Lung (tissue), 12 donors: ENCODE data around the gene POFUT1. TPM values are rescaled to one million over a fixed set of nuclear protein-coding genes. Genes with fewer than 3 reads are reported as not detected.

Source experiments
- ATAC-seq: fragments of 200-7000 bp; cut with Tn5 transposase; one replicate; pipeline ENCODE4 v1.9.1; 2020; ENCODE audit warnings: moderate number of reproducible peaks; ENCODE audit not compliant: insufficient read depth, low FRiP score
- DNase-seq, 3 donors: peaks; one replicate each; pipeline ENCODE4 v3.0.0-alpha.2; 2013 to 2017
- H3K27ac ChIP-seq, 2 donors: one replicate each; pipeline ENCODE4 v1.5.1; 2013; ENCODE audit warnings: mild to moderate bottlenecking in 2 of 2, moderate library complexity in 2 of 2, control low read depth in 1 of 2, inconsistent platforms in 1 of 2, low read depth in 1 of 2, low read length in 1 of 2
- H3K27me3 ChIP-seq, 3 donors: one replicate each; pipeline ENCODE4 v1.5.1; 2013; ENCODE audit warnings: low read length in 2 of 3; ENCODE audit not compliant: control insufficient read depth in 3 of 3, insufficient read depth in 3 of 3
- H3K36me3 ChIP-seq, 4 donors: one replicate each; pipeline ENCODE4 v1.5.1; 2013; ENCODE audit warnings: low read length in 4 of 4, mild to moderate bottlenecking in 1 of 4, moderate library complexity in 1 of 4; ENCODE audit not compliant: control insufficient read depth in 4 of 4, insufficient read depth in 4 of 4
- H3K4me1 ChIP-seq, 5 donors: one replicate each; pipeline ENCODE4 v1.5.1; 2013; ENCODE audit warnings: low read length in 5 of 5, mild to moderate bottlenecking in 2 of 5, moderate library complexity in 1 of 5; ENCODE audit not compliant: control insufficient read depth in 5 of 5, insufficient read depth in 5 of 5
- H3K4me3 ChIP-seq: one replicate; pipeline ENCODE4 v1.5.1; 2013; ENCODE audit warnings: mild to moderate bottlenecking, control low read depth, moderate library complexity
- H3K9ac ChIP-seq, 2 donors: one replicate each; pipeline ENCODE4 v1.5.1; 2013; ENCODE audit warnings: low read length in 2 of 2, control low read depth in 1 of 2; ENCODE audit not compliant: insufficient read depth in 1 of 2
- H3K9me3 ChIP-seq, 4 donors: one replicate each; pipeline ENCODE4 v1.5.1; 2013; ENCODE audit warnings: low read length in 3 of 4, mild to moderate bottlenecking in 1 of 4, moderate library complexity in 1 of 4; ENCODE audit not compliant: control insufficient read depth in 4 of 4, insufficient read depth in 3 of 4
- CTCF ChIP-seq: IDR thresholded peaks from 2 replicates; pipeline ENCODE4 v1.5.1; 2012; ENCODE audit warnings: mild to moderate bottlenecking; ENCODE audit errors: control extremely low read depth, extremely low read depth
- WGBS, 2 donors: extraction: QIAGEN DNeasy Blood & Tissue Kit; methylation state at CpG; one replicate each; pipeline ENCODE4 v1.1.7; 2013; 5-methylcytosine and 5-hydroxymethylcytosine counted together
- polyA plus RNA-seq, 2 donors: library from polyadenylated mRNA; stranded (reverse); fragments of 200-250 nt; gene quantifications; one replicate each; pipeline ENCODE4 v1.2.1, GENCODE V29; 2013
- total RNA-seq, 2 donors: library from RNA; depleted of rRNA in 1 of 2; stranded (reverse); fragments of >200 nt in 1 of 2; gene quantifications; one replicate each; pipeline ENCODE4 v1.2.1, GENCODE V29; 2014 to 2021
- donor health status: control.
- donor health status: control.
- donor health status: Bipolar disorder and iron deficiency.
- donor health status: healthy.
- donor health status: DM: yes; HTN: yes; CAD: no.

Gene POFUT1
- total and polyA plus RNA-seq, 4 donors: 9.0 to 37.1 (median 21.7) TPM

GRCh38 chr20:32287231-32287638, 79.6 kb downstream of the POFUT1 start:
- no peaks in the 10 kb centered on the region for H3K9me3 ChIP-seq
- TF ChIP-seq CTCF: no peak
- peaks cover 3 to 13% (median 5%) of the 10 kb centered on the region in 5 donors for H3K4me1 ChIP-seq
- H3K9ac ChIP-seq: no peak overlapping the region
- ATAC-seq (no peak), DNase-seq (no peak)
- H3K36me3 ChIP-seq: peaks cover 0 to 8% (median 0%) of the 10 kb centered on the region in 4 donors
- no peaks in the 10 kb centered on the region for H3K27me3 ChIP-seq
- WGBS, 2 donors: 95 to 96% methylated on average over 6 of the region's 6 CpGs
- H3K4me3 ChIP-seq: no peak overlapping the region
- no peak overlapping the region for H3K27ac ChIP-seq

Other genes with a start within 250 kb of the POFUT1 start
- under 1 TPM; 0.03 to 0.12 TPM for gene XKR7, start 239.7 kb upstream of the POFUT1 start, total RNA-seq
- under 1 TPM; 0.02 to 0.08 TPM for gene XKR7, start 239.7 kb upstream of the POFUT1 start, polyA plus RNA-seq
- 10 to 100 TPM; 12.5 to 12.8 TPM for gene CCM2L, start 197.4 kb upstream of the POFUT1 start, total RNA-seq
- 10 to 100 TPM in 1 of 2 donors, 1 to 10 TPM in 1; 6.6 to 10.8 TPM for gene CCM2L, start 197.4 kb upstream of the POFUT1 start, polyA plus RNA-seq
- 10 to 100 TPM; 28.1 to 94.3 TPM for gene HCK, start 155.6 kb upstream of the POFUT1 start, total RNA-seq
- 100 to 1,000 TPM in 1 of 2 donors, 10 to 100 TPM in 1; 18.5 to 304 TPM for gene HCK, start 155.6 kb upstream of the POFUT1 start, polyA plus RNA-seq
- gene TM9SF4, start 98.2 kb upstream of the POFUT1 start, total RNA-seq: 10 to 100 TPM; 35.8 to 46.6 TPM
- gene TM9SF4, start 98.2 kb upstream of the POFUT1 start, polyA plus RNA-seq: 10 to 100 TPM; 18.4 to 41.2 TPM
- gene PLAGL2, start 137 bp upstream of the POFUT1 start, total RNA-seq: 10 to 100 TPM; 14.5 to 15.8 TPM
- 10 to 100 TPM in 1 of 2 donors, 1 to 10 TPM in 1; 4.6 to 11.4 TPM for gene PLAGL2, start 137 bp upstream of the POFUT1 start, polyA plus RNA-seq
- 10 to 100 TPM; 30.6 to 35.3 TPM for gene KIF3B, start 69.8 kb downstream of the POFUT1 start, total RNA-seq
- 10 to 100 TPM in 1 of 2 donors, 1 to 10 TPM in 1; 8.5 to 15.9 TPM for gene KIF3B, start 69.8 kb downstream of the POFUT1 start, polyA plus RNA-seq
- 10 to 100 TPM; 61.8 to 96.4 TPM for gene ASXL1, start 150.5 kb downstream of the POFUT1 start, total RNA-seq
- 10 to 100 TPM; 24.2 to 27.0 TPM for gene ASXL1, start 150.5 kb downstream of the POFUT1 start, polyA plus RNA-seq